HepG2 (cell line): ENCODE data around the gene HSDL2. TPM values are rescaled to one million over a fixed set of nuclear protein-coding genes. Genes with fewer than 3 reads are reported as not detected.

Source experiments
- ATAC-seq: fragments of 200-7000 bp; cut with Tn5 transposase; 3 replicates; pipeline ENCODE4 v1.9.1; 2020; ENCODE audit warnings: mild to moderate bottlenecking, moderate library complexity
- BruUV-seq: library from RNA; stranded (reverse); fragments of 400-500 nt; replicated peaks from 2 replicates; lab custom pipeline; 2021; lab: Mats Ljungman, UMichigan
- CTCF ChIA-PET: fragments of 300-600 bp; formaldehyde crosslinking; extraction: SDS; loops from one replicate; lab custom pipeline; 2021; ENCODE audit warnings: low total read pairs, inconsistent platforms, low intra/inter-chr PET ratio; lab: Yijun Ruan, JAX
- POLR2A ChIA-PET: fragments of 350-600 bp; sonication (Branson Sonifier 250); formaldehyde crosslinking; loops from one replicate; lab custom pipeline; 2020; ENCODE audit warnings: antibody characterized with exemption, inconsistent platforms; lab: Yijun Ruan, JAX
- DNase-seq: peaks from one replicate; pipeline ENCODE4 v3.0.0-alpha.2; 2015; ENCODE audit warnings: low spot score
- FAIRE-seq: peaks from 3 replicates; lab custom pipeline; 2011; peaks lifted over from hg19 to GRCh38; lab: Jason Lieb, UNC
- H2AFZ ChIP-seq: one replicate; pipeline ENCODE4 v1.6.1; 2011; ENCODE audit warnings: low read length, inconsistent platforms
- H3K27ac ChIP-seq: fragments of 300-600 bp; 3 replicates; pipeline ENCODE4 v1.8.0; 2011; ENCODE audit warnings: mixed run types, mild to moderate bottlenecking, mixed read lengths, low read length, inconsistent platforms; ENCODE audit not compliant: insufficient read depth; ENCODE audit errors: extremely low read length
- H3K27me3 ChIP-seq, 2 experiments: fragments of 200-600 bp in 1 of 2; 2 replicates in 1 of 2; 3 replicates in 1 of 2; pipeline versions ENCODE4 v1.6.0 to v1.8.0; 2011; ENCODE audit warnings: low read length in 2 of 2, mild to moderate bottlenecking in 2 of 2, moderate library complexity in 2 of 2, inconsistent platforms in 1 of 2; ENCODE audit not compliant: insufficient read depth in 2 of 2, control insufficient read depth in 1 of 2
- H3K36me3 ChIP-seq, 2 experiments: fragments of 200-600 bp in 1 of 2; replicated peaks in 1 of 2; 2 replicates in 1 of 2; 3 replicates in 1 of 2; pipeline versions ENCODE4 v1.5.1 to v1.8.0; 2011; ENCODE audit warnings: low read length in 2 of 2, inconsistent platforms in 1 of 2; ENCODE audit not compliant: insufficient read depth in 2 of 2, control insufficient read depth in 1 of 2
- H3K4me1 ChIP-seq: 2 replicates; pipeline ENCODE4 v1.5.1; 2012; ENCODE audit warnings: low read length, inconsistent platforms; ENCODE audit not compliant: insufficient read depth
- H3K4me2 ChIP-seq: 2 replicates; pipeline ENCODE4 v1.6.0; 2011; ENCODE audit warnings: low read depth, low read length, inconsistent platforms
- H3K4me3 ChIP-seq, 3 experiments: fragments of 200-600 bp in 1 of 3; sonication (generic), shearing (Covaris generic) in 1 of 3; replicated peaks in 1 of 3; 2 replicates each; pipeline ENCODE4 v1.5.1; 2011 to 2016; ENCODE audit warnings: low read length in 3 of 3, inconsistent platforms in 2 of 3, low read depth in 2 of 3, mild to moderate bottlenecking in 2 of 3, control low read depth in 1 of 3, mixed read lengths in 1 of 3; ENCODE audit not compliant: insufficient read depth in 1 of 3
- H3K79me2 ChIP-seq: one replicate; pipeline ENCODE4 v1.6.1; 2011; ENCODE audit warnings: low read length, inconsistent platforms; ENCODE audit not compliant: insufficient read depth
- H3K9ac ChIP-seq: 2 replicates; pipeline ENCODE4 v1.6.0; 2011; ENCODE audit warnings: mild to moderate bottlenecking, low read depth, low read length, inconsistent platforms; ENCODE audit not compliant: insufficient read depth
- H3K9me3 ChIP-seq: 2 replicates; pipeline ENCODE4 v1.5.1; 2012; ENCODE audit warnings: mild to moderate bottlenecking, low read length
- H4K20me1 ChIP-seq: 2 replicates; pipeline ENCODE4 v1.6.0; 2011; ENCODE audit warnings: inconsistent platforms, mild to moderate bottlenecking, low read length, moderate library complexity; ENCODE audit not compliant: insufficient read depth
- CENPBD1 ChIP-seq: sonication (generic); formaldehyde crosslinking; IDR thresholded peaks from 2 replicates; pipeline ENCODE4 v1.8.0; 2022; ENCODE audit warnings: missing genetic modification reagents, low read depth, mild to moderate bottlenecking, borderline replicate concordance
- FOSL2 ChIP-seq: sonication (generic); formaldehyde crosslinking; IDR thresholded peaks from 2 replicates; pipeline ENCODE4 v1.4.0; 2020; ENCODE audit warnings: missing genetic modification reagents
- FOXP4 ChIP-seq: sonication (generic); formaldehyde crosslinking; IDR thresholded peaks from 2 replicates; pipeline ENCODE4 v1.4.0; 2020; ENCODE audit warnings: missing genetic modification reagents
- LCORL ChIP-seq, 2 experiments: fragments of 450-650 bp in 1 of 2; sonication (generic) in 1 of 2; formaldehyde crosslinking in 1 of 2; IDR thresholded peaks; 2 replicates each; pipeline versions ENCODE4 v1.5.0 to v1.6.1; 2017 to 2020; ENCODE audit warnings: antibody characterized with exemption in 1 of 2, missing genetic modification reagents in 1 of 2
- PPARG ChIP-seq: conservative IDR thresholded peaks from 2 replicates; pipeline ENCODE4 v1.6.1; 2016; ENCODE audit warnings: missing biosample characterization, missing genetic modification reagents
- SAP130 ChIP-seq: IDR thresholded peaks from 2 replicates; pipeline ENCODE4 v1.6.1; 2016; ENCODE audit warnings: low read depth
- SETDB1 ChIP-seq: sonication (generic); formaldehyde crosslinking; IDR thresholded peaks from 2 replicates; pipeline ENCODE4 v1.5.1; 2020; ENCODE audit warnings: missing genetic modification reagents, mild to moderate bottlenecking, borderline replicate concordance
- SIN3A ChIP-seq: IDR thresholded peaks from 2 replicates; pipeline ENCODE4 v1.6.1; 2011; ENCODE audit warnings: low read depth, mild to moderate bottlenecking, control low read depth, low read length, borderline replicate concordance
- SOX6 ChIP-seq, 2 experiments: fragments of 450-650 bp in 1 of 2; sonication (generic) in 1 of 2; formaldehyde crosslinking in 1 of 2; IDR thresholded peaks; 2 replicates each; pipeline versions ENCODE4 v1.4.0 to v1.6.1; 2017 to 2020; ENCODE audit warnings: antibody characterized with exemption in 1 of 2, mild to moderate bottlenecking in 1 of 2, missing genetic modification reagents in 1 of 2
- TBX2 ChIP-seq: sonication (generic); formaldehyde crosslinking; IDR thresholded peaks from 2 replicates; pipeline ENCODE4 v1.5.0; 2020; ENCODE audit warnings: missing genetic modification reagents, mild to moderate bottlenecking, borderline replicate concordance
- TBX3 ChIP-seq: fragments of 450-650 bp; IDR thresholded peaks from 2 replicates; pipeline ENCODE4 v1.6.1; 2017; ENCODE audit warnings: antibody characterized with exemption, mild to moderate bottlenecking, inconsistent platforms, borderline replicate concordance
- TEAD3 ChIP-seq: optimal IDR thresholded peaks from 2 replicates; pipeline ENCODE3; 2016; ENCODE audit warnings: borderline replicate concordance
- ZGPAT ChIP-seq: IDR thresholded peaks from 2 replicates; pipeline ENCODE4 v1.6.1; 2016; ENCODE audit warnings: mild to moderate bottlenecking
- ZNF280D ChIP-seq: sonication (generic); formaldehyde crosslinking; IDR thresholded peaks from 2 replicates; pipeline ENCODE4 v1.5.1; 2020; ENCODE audit warnings: mild to moderate bottlenecking, missing genetic modification reagents
- ZSCAN9 ChIP-seq: IDR thresholded peaks from 2 replicates; pipeline ENCODE4 v1.6.1; 2016; ENCODE audit warnings: borderline replicate concordance
- in situ Hi-C: cut with HindIII; loops from 2 replicates; pipeline ENCODE4 v1.10.0; 2017; ENCODE audit warnings: low pct_unique_long_range_greater_than_20kb; ENCODE audit not compliant: extremely low pct_ligation_motif_present
- intact Hi-C: fragments of 100-400 bp; cut with micrococcal nuclease; formaldehyde crosslinking; loops from one replicate; pipeline ENCODE4 v1.10.0; 2022; ENCODE audit not compliant: unreplicated experiment
- polyA plus RNA-seq, 8 experiments: library from polyadenylated mRNA; depleted of rRNA in 3 of 8; stranded (reverse) in 7 of 8; unstranded in 1 of 8; fragments of >200 nt; fragmentation: Illumina TruSeq in 4 of 8; extraction: Trizol in 4 of 8; gene quantifications; 2 replicates each; pipeline versions ENCODE4 v1.2.1 to v1.2.3, GENCODE V29; 2011 to 2016; ENCODE audit warnings: low read depth in 4 of 8, missing spikeins in 1 of 8, mixed read lengths in 1 of 8; ENCODE audit not compliant: insufficient read depth in 1 of 8
- total RNA-seq, 5 experiments: library from RNA; depleted of rRNA; stranded (reverse); fragments of >200 nt; fragmentation: Illumina TruSeq; extraction: Trizol; gene quantifications; 2 replicates each; pipeline ENCODE4 v1.2.3, GENCODE V29; 2016; ENCODE audit warnings: low read depth in 1 of 5

HSDL2 gene
- total and polyA plus RNA-seq, 2 of the 13 experiments (the other 11 are each of a cell fraction or from before 2014, with no cell fraction given): 55.3 to 80.2 TPM

GRCh38 chr9:112341730-112342129 is 38.2 kb upstream of the HSDL2 start:
- Histone ChIP-seq H3K79me2 (no peaks in the 10 kb centered on the region), H3K4me1 (peaks cover 48% of the 10 kb centered on the region), H2AFZ (no peak overlapping the region)
- BruUV-seq: no TSS peak
- in situ Hi-C loops (no loop called here), intact Hi-C loops (no loop called here)
- DNase-seq (peak; percentile 52), FAIRE-seq (no peak)
- POLR2A ChIA-PET: interaction anchor here (0.7 to 1.0 kb wide), 2 partner anchors 8 to 165 kb away, joined by 3 to 7 read pairs; partner anchors contain the start of gene PTBP3
- TF ChIP-seq SAP130 (CRISPR knock-in tag) (0 out of 2 replicates have a peak, but pooled peaks have one; percentile 10), CENPBD1 (CRISPR knock-in tag) (no peak), ZSCAN9 (CRISPR knock-in tag) (no peak), TBX2 (0 out of 2 replicates have a peak, but pooled peaks have one; percentile 33), SETDB1 (CRISPR knock-in tag) (no peak), ZGPAT (CRISPR knock-in tag) (0 out of 2 replicates have a peak, but pooled peaks have one; percentile 23), TEAD3 (CRISPR knock-in tag) (peak; percentile 74), SOX6 (IDR thresholded peaks at IDR 0.05) (no peak), SOX6 (CRISPR knock-in tag; IDR thresholded peaks at IDR 0.05) (peak; percentile 22; the same call in 1 of the 2 replicates), FOSL2 (CRISPR knock-in tag) (peak; percentile 51), LCORL (IDR thresholded peaks at IDR 0.05) (peak; percentile 38; the same call in 1 of the 2 replicates), LCORL (CRISPR knock-in tag; IDR thresholded peaks at IDR 0.05) (0 out of 2 replicates have a peak, but pooled peaks have one; percentile 31), SIN3A (no peak), FOXP4 (CRISPR knock-in tag) (0 out of 2 replicates have a peak, but pooled peaks have one; percentile 12), PPARG (CRISPR knock-in tag) (no peak), ZNF280D (CRISPR knock-in tag) (no peak), TBX3 (peak; percentile 25; the same call in 1 of the 2 replicates)
- TF ChIP-seq, all 625 proteins: peak for 9
- H3K9ac ChIP-seq: no peak overlapping the region
- 0 out of 2 replicates have a peak overlapping the region, but pooled peaks have one; percentile 19 for H3K4me2 ChIP-seq
- CTCF ChIA-PET: no interaction called here
- ATAC-seq: peak; percentile 42; the same call in 2 of the 3 replicates
- peak overlapping the region; percentile 50 for H3K27ac ChIP-seq
- no peaks in the 10 kb centered on the region for H3K27me3 ChIP-seq
- H3K36me3 ChIP-seq: no peaks in the 10 kb centered on the region
- H3K9me3 ChIP-seq: no peaks in the 10 kb centered on the region
- H3K4me3 ChIP-seq: no peak overlapping the region
- H4K20me1 ChIP-seq: no peaks in the 10 kb centered on the region
